Prostate gland (tissue), 2 donors: Measurements from ENCODE around the gene NLN.

Experiments
- POLR2A ChIP-seq: fragments of 450-650 bp; IDR thresholded peaks from one replicate; pipeline ENCODE4 v1.6.1; 2016; ENCODE audit warnings: antibody characterized with exemption, mild to moderate bottlenecking
- POLR2AphosphoS5 ChIP-seq: sonication (generic); formaldehyde crosslinking; IDR thresholded peaks from one replicate; pipeline ENCODE4 v1.6.1; 2017; ENCODE audit warnings: antibody characterized with exemption
- TF ChIP-seq, protein P1 (sequence below), 4 experiments: fragments of 200-600 bp in 2 of 4; fragments of 450-650 bp in 2 of 4; sonication (generic) in 2 of 4; IDR thresholded peaks; 1 replicate in 3 of 4; 2 replicates in 1 of 4; pipeline ENCODE4 v1.5.1; 2016 to 2019; ENCODE audit warnings: antibody characterized with exemption in 4 of 4, mild to moderate bottlenecking in 2 of 4, moderate library complexity in 2 of 4

DNA sequence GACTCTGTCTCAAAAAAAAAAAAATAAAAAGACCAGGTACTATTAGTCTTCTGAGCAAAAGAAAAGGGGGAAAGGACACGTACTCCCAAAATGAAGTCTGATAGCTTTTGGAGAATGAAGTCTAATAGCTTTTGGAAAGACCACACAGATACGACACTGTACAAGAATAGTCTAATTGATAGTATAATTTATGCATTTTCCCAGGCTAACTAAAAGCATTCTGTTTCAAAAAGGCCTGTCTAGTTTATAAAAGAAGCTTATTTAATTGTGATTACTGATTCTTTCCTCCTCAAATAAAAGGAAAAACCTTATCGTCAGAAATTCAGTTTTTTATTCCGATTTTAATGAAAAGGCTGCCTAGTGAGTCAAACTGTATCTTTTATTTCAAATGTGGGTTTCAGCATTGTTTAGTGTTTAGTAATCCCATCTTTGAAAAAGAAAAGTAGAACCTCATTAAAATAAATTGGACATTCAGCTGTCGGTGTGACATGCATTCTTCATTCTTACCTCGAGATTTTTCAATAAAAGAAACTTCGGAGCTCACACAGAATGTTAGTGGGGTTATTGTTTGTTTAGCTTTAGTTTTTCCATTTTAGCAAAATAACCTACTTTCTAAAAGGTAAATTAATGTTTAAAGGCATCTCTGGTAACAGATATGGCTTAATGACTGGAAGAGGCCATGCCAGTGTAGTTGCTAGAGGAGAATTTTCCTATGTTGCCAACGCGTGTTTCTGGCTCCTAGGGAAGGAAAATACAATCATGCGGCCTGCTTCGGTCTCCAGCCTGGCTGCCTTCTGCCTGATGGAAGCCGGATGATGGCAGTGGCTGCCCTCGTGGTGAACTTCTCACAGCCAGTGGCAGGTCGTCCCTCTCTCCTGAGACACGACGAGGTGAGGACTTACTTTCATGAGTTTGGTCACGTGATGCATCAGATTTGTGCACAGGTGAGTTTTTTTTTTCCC is 70.0 kb downstream of the NLN start:
- no peak for TF ChIP-seq POLR2AphosphoS5
- TF ChIP-seq, protein P1, sequence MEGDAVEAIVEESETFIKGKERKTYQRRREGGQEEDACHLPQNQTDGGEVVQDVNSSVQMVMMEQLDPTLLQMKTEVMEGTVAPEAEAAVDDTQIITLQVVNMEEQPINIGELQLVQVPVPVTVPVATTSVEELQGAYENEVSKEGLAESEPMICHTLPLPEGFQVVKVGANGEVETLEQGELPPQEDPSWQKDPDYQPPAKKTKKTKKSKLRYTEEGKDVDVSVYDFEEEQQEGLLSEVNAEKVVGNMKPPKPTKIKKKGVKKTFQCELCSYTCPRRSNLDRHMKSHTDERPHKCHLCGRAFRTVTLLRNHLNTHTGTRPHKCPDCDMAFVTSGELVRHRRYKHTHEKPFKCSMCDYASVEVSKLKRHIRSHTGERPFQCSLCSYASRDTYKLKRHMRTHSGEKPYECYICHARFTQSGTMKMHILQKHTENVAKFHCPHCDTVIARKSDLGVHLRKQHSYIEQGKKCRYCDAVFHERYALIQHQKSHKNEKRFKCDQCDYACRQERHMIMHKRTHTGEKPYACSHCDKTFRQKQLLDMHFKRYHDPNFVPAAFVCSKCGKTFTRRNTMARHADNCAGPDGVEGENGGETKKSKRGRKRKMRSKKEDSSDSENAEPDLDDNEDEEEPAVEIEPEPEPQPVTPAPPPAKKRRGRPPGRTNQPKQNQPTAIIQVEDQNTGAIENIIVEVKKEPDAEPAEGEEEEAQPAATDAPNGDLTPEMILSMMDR (IDR thresholded peaks at IDR 0.05), result no peak
- no peak for TF ChIP-seq POLR2A
